DMS114 treated with DMSO at 0.1 percent for 48 hours (cell line): Measurements from ENCODE around the gene CEACAM7.

Experiments used
- DNase-seq: peaks from one replicate; lab custom pipeline; 2025; ENCODE audit not compliant: unreplicated experiment; lab: John Stamatoyannopoulos, UW

The CEACAM7 gene

DNA sequence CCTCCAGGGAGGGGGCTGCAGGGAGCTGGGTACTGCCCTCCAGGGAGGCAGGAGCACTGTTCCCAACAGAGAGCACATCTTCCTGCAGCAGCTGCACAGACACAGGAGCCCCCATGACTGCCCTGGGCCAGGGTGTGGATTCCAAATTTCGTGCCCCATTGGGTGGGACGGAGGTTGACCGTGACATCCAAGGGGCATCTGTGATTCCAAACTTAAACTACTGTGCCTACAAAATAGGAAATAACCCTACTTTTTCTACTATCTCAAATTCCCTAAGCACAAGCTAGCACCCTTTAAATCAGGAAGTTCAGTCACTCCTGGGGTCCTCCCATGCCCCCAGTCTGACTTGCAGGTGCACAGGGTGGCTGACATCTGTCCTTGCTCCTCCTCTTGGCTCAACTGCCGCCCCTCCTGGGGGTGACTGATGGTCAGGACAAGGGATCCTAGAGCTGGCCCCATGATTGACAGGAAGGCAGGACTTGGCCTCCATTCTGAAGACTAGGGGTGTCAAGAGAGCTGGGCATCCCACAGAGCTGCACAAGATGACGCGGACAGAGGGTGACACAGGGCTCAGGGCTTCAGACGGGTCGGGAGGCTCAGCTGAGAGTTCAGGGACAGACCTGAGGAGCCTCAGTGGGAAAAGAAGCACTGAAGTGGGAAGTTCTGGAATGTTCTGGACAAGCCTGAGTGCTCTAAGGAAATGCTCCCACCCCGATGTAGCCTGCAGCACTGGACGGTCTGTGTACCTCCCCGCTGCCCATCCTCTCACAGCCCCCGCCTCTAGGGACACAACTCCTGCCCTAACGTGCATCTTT is 12.5 kb upstream of the CEACAM7 start:
- DNase-seq, result no peak

DNA sequence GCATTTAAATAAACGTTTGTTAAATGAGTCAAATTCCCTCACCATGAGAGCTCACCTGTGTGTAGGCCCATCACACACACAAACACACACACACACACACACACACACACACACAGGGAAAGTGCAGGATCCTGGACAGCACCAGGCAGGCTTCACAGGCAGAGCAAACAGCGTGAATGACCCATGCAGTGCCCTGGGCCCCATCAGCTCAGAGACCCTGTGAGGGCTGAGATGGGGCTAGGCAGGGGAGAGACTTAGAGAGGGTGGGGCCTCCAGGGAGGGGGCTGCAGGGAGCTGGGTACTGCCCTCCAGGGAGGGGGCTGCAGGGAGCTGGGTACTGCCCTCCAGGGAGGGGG is 11.9 kb upstream of the CEACAM7 start:
- DNase-seq, result no peak

DNA sequence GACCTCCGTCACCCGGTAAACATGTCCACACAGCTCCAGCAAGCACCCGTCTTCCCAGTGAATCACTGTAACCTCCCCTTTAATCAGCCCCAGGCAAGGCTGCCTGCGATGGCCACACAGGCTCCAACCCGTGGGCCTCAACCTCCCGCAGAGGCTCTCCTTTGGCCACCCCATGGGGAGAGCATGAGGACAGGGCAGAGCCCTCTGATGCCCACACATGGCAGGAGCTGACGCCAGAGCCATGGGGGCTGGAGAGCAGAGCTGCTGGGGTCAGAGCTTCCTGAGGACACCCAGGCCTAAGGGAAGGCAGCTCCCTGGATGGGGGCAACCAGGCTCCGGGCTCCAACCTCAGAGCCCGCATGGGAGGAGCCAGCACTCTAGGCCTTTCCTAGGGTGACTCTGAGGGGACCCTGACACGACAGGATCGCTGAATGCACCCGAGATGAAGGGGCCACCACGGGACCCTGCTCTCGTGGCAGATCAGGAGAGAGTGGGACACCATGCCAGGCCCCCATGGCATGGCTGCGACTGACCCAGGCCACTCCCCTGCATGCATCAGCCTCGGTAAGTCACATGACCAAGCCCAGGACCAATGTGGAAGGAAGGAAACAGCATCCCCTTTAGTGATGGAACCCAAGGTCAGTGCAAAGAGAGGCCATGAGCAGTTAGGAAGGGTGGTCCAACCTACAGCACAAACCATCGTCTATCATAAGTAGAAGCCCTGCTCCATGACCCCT is 11.3 kb upstream of the CEACAM7 start:
- no peak for DNase-seq

DNA sequence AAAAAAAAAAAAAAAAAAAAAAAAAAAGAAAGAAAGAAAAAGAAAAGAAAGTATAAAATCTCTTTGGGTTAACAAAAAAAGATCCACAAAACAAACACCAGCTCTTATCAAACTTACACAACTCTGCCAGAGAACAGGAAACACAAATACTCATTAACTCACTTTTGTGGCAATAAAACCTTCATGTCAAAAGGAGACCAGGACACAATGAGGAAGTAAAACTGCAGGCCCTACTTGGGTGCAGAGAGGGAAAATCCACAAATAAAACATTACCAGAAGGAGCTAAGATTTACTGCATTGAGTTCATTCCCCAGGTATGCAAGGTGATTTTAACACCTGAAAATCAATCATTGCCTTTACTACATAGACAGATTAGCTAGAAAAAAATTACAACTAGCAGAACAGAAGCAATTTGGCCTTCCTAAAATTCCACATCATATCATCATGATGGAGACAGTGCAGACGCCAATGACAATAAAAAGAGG is 10.7 kb upstream of the CEACAM7 start:
- DNase-seq, result no peak

DNA sequence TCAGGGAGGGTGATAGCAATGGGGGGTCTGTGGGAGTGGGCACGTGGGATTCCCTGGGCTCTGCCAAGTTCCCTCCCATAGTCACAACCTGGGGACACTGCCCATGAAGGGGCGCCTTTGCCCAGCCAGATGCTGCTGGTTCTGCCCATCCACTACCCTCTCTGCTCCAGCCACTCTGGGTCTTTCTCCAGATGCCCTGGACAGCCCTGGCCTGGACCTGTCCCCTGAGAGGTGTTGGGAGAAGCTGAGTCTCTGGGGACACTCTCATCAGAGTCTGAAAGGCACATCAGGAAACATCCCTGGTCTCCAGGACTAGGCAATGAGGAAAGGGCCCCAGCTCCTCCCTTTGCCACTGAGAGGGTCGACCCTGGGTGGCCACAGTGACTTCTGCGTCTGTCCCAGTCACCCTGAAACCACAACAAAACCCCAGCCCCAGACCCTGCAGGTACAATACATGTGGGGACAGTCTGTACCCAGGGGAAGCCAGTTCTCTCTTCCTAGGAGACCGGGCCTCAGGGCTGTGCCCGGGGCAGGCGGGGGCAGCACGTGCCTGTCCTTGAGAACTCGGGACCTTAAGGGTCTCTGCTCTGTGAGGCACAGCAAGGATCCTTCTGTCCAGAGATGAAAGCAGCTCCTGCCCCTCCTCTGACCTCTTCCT is 9.3 kb upstream of the CEACAM7 start:
- no peak for DNase-seq

GRCh38 chr19:41696402-41697197 is 8.5 kb upstream of the CEACAM7 start:
- DNase-seq, result no peak

DNA sequence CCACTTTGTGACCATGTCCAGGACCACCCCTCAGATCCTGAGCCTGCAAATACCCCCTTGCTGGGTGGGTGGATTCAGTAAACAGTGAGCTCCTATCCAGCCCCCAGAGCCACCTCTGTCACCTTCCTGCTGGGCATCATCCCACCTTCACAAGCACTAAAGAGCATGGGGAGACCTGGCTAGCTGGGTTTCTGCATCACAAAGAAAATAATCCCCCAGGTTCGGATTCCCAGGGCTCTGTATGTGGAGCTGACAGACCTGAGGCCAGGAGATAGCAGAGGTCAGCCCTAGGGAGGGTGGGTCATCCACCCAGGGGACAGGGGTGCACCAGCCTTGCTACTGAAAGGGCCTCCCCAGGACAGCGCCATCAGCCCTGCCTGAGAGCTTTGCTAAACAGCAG is 7.7 kb upstream of the CEACAM7 start:
- no peak for DNase-seq

- DNase-seq, result no peak
Measured at GRCh38 chr19:41694831-41695635, 7.0 kb upstream of the CEACAM7 start.

DNA sequence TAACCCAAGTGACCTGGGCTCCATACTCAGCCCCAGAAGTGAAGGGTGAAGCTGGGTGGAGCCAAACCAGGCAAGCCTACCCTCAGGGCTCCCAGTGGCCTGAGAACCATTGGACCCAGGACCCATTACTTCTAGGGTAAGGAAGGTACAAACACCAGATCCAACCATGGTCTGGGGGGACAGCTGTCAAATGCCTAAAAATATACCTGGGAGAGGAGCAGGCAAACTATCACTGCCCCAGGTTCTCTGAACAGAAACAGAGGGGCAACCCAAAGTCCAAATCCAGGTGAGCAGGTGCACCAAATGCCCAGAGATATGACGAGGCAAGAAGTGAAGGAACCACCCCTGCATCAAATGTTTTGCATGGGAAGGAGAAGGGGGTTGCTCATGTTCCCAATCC is 6.1 kb upstream of the CEACAM7 start:
- no peak for DNase-seq

GRCh38 chr19:41691268-41691970 is 3.3 kb upstream of the CEACAM7 start:
- peak; percentile 9 for DNase-seq

DNA sequence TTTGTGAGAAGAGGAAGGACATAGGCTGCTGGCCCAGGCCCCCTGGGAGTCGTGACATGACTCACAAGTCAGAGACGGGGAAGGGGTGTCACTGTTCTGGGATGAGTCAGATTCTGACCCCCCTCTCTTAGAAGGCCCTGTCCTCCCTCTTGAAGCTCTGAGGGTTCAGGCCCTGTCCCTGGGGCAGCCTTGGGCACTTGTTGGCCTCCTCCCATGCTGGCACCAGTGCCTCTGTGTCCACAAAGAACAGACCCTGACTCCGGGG is 2.7 kb upstream of the CEACAM7 start:
- DNase-seq, result no peak

DNA sequence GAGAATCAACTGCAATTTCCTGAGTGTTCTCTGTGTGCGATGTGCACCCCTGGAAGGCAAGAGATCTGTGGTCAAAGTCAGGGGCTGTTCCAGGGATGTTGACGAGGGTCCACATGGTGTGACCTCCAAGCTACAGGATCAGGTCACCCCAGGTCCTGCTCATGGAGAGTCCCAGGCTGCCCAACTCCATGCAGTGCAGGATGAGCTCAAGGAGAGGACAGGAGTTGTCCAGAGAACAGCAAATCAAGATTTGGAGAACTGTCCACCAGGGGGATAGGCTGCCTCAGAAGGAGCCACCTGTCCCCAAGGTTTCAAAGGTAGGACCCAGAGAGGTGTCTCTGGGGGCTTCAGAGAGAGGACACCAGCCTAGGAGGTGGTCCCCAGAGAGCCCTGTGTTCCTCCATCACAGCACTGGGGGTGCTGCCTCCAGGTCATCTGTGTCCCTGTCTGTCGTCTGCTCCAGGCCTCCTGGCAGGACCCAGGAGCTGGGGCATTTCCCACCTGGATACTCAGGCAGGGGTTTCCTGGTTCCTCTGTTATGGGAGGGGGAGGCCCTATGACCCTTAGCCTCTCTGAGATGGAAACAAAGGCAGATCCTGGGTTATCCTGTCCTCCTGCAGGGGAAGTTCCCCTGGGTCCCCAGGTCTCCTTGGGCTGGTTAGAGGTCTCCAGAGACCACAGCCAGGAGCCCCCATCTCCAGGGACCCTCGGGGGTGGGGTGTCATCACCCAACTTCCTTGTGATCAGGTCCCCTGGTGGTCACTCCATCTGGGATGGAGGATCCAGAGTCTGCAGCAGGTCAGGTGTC is 2.1 kb upstream of the CEACAM7 start:
- DNase-seq, result no peak

GRCh38 chr19:41688687-41689086 is 617 bp upstream of the CEACAM7 start:
- DNase-seq, result no peak

DNA sequence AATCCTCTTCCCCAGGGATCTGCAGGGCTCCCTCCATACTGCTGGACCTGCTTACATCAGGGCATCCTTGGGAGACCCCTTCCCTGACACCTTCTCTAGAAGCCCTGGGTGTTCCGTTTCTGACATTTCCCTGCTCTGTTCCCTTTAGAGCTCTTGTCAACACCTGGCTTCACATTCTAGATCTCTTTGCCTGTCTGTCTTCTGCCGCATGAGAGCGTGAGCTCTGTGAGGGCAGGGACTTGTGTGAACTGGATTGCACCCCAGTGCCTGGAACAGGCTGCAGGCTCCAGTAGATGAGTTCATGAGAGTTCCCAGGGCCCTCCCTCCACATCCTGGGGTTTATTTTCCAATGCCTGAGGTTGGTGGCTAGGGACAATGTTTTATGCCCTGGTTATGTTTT is 651 bp downstream of the CEACAM7 start:
- no peak for DNase-seq

DNA sequence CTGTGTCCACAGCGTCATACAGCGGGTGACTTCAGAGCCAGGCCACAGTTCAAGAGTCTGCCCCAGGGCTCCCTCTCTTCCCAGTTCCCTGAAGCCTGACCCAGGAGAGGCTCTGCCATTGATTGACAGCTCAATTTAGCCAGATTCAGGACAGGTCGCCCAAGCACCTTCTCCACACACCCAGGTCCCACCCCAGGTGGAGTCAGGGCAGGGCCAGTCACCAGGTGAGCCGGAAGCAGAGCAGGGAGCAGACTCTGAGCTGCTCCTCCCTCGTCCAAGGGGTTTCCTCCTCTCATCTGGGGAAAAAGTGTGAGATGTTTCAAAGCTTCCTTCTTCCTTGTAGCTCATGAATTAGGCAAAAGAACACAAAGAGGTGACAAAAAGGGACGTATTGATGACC is 5.6 kb downstream of the CEACAM7 start:
- DNase-seq, result no peak

DNA sequence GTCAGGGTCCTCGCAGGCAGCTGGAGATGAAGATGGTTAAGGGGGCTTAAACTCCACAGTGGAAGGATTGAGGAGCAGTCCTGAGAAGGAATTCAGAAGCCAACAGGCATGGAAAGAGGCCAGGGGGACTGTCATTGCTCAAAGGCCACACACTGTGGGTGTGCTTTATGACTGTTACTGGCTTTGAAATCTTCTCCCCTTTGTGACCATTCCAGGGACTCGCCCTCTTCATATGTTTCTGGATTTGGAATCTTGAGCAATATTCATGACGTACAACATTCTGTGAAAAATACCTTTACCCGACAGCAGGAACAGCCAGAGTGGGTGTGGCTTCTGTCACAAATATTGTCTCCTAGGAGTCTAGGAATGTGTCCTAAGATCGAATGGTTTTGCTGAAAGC is 16.6 kb downstream of the CEACAM7 start:
- DNase-seq, result no peak

- DNase-seq, result no peak
Measured at GRCh38 chr19:41670755-41671154, 17.3 kb downstream of the CEACAM7 start.

DNA sequence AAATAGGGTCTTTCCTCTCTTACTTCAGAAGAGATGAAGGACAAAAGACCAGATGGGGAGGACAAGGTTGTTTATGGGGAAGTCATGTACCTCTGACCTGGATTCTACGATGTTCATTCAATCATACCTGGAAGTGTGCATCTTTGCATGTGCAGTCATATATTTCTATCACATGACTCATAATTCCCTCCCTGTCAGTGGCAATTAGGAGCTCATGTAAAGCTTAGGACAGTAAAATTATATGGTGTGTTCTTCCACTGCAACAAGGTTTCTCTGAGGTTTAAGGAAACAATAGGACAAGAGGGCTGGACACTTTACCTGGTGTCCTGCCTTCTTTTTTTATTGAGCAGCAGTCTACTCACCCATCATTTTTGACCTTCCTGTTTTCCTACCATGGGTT is 19.8 kb downstream of the CEACAM7 start:
- no peak for DNase-seq

DNA sequence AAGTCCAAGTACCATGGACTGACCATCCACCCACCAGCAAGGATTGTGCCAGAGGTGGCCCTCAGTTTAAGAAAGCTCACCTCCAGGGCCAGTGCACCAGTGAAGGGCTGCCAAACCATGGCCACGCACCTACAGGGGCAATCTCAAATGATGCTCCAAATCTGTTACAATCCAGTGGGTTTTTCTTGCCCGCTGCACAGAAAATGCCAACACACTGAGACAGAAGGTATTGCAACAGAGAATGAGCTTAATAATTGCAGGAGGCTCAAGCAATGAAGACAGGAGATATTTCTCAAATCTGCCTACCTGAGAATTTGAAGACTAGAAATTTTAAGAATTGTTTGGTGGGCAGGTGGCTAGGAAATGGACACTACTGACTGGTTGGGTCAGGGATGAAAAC is 22.0 kb downstream of the CEACAM7 start:
- DNase-seq, result no peak
